IMR-90 (cell line): ENCODE data around the gene RFC2. TPM values are rescaled to one million over a fixed set of nuclear protein-coding genes. Genes with fewer than 3 reads are reported as not detected.
A peak's percentile ranks its signal among the peaks of the same experiment; 100 is the strongest.

ENCODE experiments used
- ATAC-seq: fragments of 200-7000 bp; cut with Tn5 transposase; 2 replicates; pipeline ENCODE4 v1.9.1; 2020; ENCODE audit warnings: low read depth, mild to moderate bottlenecking, moderate library complexity
- BruUV-seq: library from RNA; stranded (reverse); fragments of 400-500 nt; replicated peaks from 2 replicates; lab custom pipeline; 2021; lab: Mats Ljungman, UMichigan
- CTCF ChIA-PET: fragments of 300-600 bp; formaldehyde crosslinking; extraction: SDS; loops from one replicate; lab custom pipeline; 2021; ENCODE audit warnings: antibody characterized with exemption; lab: Yijun Ruan, JAX
- POLR2A ChIA-PET: fragments of 300-600 bp; sonication (Branson Sonifier 250); formaldehyde crosslinking; loops from one replicate; lab custom pipeline; 2022; ENCODE audit warnings: antibody characterized with exemption; ENCODE audit not compliant: unreplicated experiment; lab: Charles Lee
- DNase-seq: peaks from one replicate; pipeline ENCODE4 v3.0.0; 2013
- H2AFZ ChIP-seq: replicated peaks from 2 replicates; pipeline ENCODE3; 2013; ENCODE audit warnings: low read length, mild to moderate bottlenecking; ENCODE audit not compliant: poor library complexity
- H2AK5ac ChIP-seq: 2 replicates; pipeline ENCODE4 v1.6.1; 2013; ENCODE audit warnings: low read depth, low read length, inconsistent platforms
- H2AK9ac ChIP-seq: replicated peaks from 2 replicates; pipeline ENCODE3; 2013; ENCODE audit warnings: mild to moderate bottlenecking, low read depth, low read length, moderate library complexity; ENCODE audit not compliant: poor library complexity
- H2BK120ac ChIP-seq: 2 replicates; pipeline ENCODE4 v1.6.1; 2013; ENCODE audit warnings: low read depth, low read length, inconsistent platforms
- H2BK15ac ChIP-seq: 3 replicates; pipeline ENCODE4 v1.6.1; 2013; ENCODE audit warnings: low read depth, low read length, inconsistent platforms
- H2BK20ac ChIP-seq: 2 replicates; pipeline ENCODE4 v1.6.1; 2013; ENCODE audit warnings: low read depth, mild to moderate bottlenecking, inconsistent platforms, low read length, moderate library complexity
- H2BK5ac ChIP-seq: 2 replicates; pipeline ENCODE4 v1.6.1; 2013; ENCODE audit warnings: mild to moderate bottlenecking, low read depth, low read length, inconsistent platforms; ENCODE audit not compliant: poor library complexity, severe bottlenecking
- H3K14ac ChIP-seq: replicated peaks from 2 replicates; pipeline ENCODE4 v1.6.1; 2013; ENCODE audit warnings: low read depth, low read length, inconsistent platforms
- H3K18ac ChIP-seq: 2 replicates; pipeline ENCODE4 v1.6.1; 2013; ENCODE audit warnings: low read depth, low read length, control low read depth
- H3K23ac ChIP-seq: 2 replicates; pipeline ENCODE4 v1.6.1; 2013; ENCODE audit warnings: low read depth, low read length, inconsistent platforms
- H3K27ac ChIP-seq: 2 replicates; pipeline ENCODE4 v1.5.1; 2013; ENCODE audit warnings: mild to moderate bottlenecking, control low read depth, low read length; ENCODE audit not compliant: insufficient read depth
- H3K27me3 ChIP-seq: 2 replicates; pipeline ENCODE4 v1.6.1; 2013; ENCODE audit warnings: low read length; ENCODE audit not compliant: control insufficient read depth, insufficient read depth
- H3K36me3 ChIP-seq: 2 replicates; pipeline ENCODE4 v1.6.1; 2013; ENCODE audit warnings: low read length, mixed read lengths; ENCODE audit not compliant: control insufficient read depth, insufficient read depth
- H3K4ac ChIP-seq: 2 replicates; pipeline ENCODE4 v1.6.1; 2013; ENCODE audit warnings: low read depth, low read length, inconsistent platforms
- H3K4me1 ChIP-seq: 2 replicates; pipeline ENCODE4 v1.6.1; 2013; ENCODE audit warnings: low read length, mixed read lengths; ENCODE audit not compliant: control insufficient read depth, insufficient read depth
- H3K4me2 ChIP-seq: 2 replicates; pipeline ENCODE4 v1.6.1; 2013; ENCODE audit warnings: low read depth, mild to moderate bottlenecking, control low read depth, low read length, moderate library complexity
- H3K4me3 ChIP-seq: 2 replicates; pipeline ENCODE4 v1.5.1; 2013; ENCODE audit warnings: low read depth, mild to moderate bottlenecking, control low read depth, low read length, moderate library complexity; ENCODE audit not compliant: insufficient read depth
- H3K56ac ChIP-seq: 2 replicates; pipeline ENCODE4 v1.6.1; 2013; ENCODE audit warnings: low read length, inconsistent platforms; ENCODE audit not compliant: insufficient read depth; ENCODE audit errors: extremely low read depth
- H3K79me1 ChIP-seq, 2 experiments: 2 replicates each; pipeline ENCODE4 v1.6.1; 2013; ENCODE audit warnings: low read length in 2 of 2, inconsistent platforms in 1 of 2, low read depth in 1 of 2
- H3K9ac ChIP-seq: 2 replicates; pipeline ENCODE4 v1.6.1; 2013; ENCODE audit warnings: low read depth, low read length, control low read depth
- H3K9me1 ChIP-seq: 2 replicates; pipeline ENCODE4 v1.6.1; 2013; ENCODE audit warnings: low read length, inconsistent platforms; ENCODE audit not compliant: insufficient read depth
- H3K9me3 ChIP-seq: 2 replicates; pipeline ENCODE4 v1.6.1; 2013; ENCODE audit warnings: low read length; ENCODE audit not compliant: control insufficient read depth, insufficient read depth
- H4K20me1 ChIP-seq: 2 replicates; pipeline ENCODE4 v1.6.1; 2013; ENCODE audit warnings: low read length, inconsistent platforms; ENCODE audit not compliant: insufficient read depth
- H4K5ac ChIP-seq: 2 replicates; pipeline ENCODE4 v1.6.1; 2013; ENCODE audit warnings: mild to moderate bottlenecking, low read depth, low read length, control low read depth
- H4K8ac ChIP-seq, 2 experiments: 2 replicates each; pipeline ENCODE4 v1.6.1; 2013; ENCODE audit warnings: low read depth in 2 of 2, low read length in 2 of 2, control low read depth in 1 of 2, inconsistent platforms in 1 of 2
- H4K91ac ChIP-seq: 2 replicates; pipeline ENCODE4 v1.6.1; 2013; ENCODE audit warnings: low read depth, low read length, inconsistent platforms; ENCODE audit not compliant: insufficient read depth
- CEBPB ChIP-seq: IDR thresholded peaks from 2 replicates; pipeline ENCODE4 v1.6.1; 2012; ENCODE audit warnings: low read depth, low read length, improper control_type of control experiment
- FOS ChIP-seq: fragments of 150-350 bp; IDR thresholded peaks from 2 replicates; pipeline ENCODE4 v1.6.1; 2016; ENCODE audit warnings: low read depth, low read length
- MAFK ChIP-seq: IDR thresholded peaks from 2 replicates; pipeline ENCODE4 v1.6.1; 2012; ENCODE audit warnings: low read depth, low read length, improper control_type of control experiment
- MAZ ChIP-seq: IDR thresholded peaks from 2 replicates; pipeline ENCODE4 v1.6.1; 2012; ENCODE audit warnings: low read depth, mild to moderate bottlenecking, low read length, improper control_type of control experiment, moderate library complexity, borderline replicate concordance
- NFE2L2 ChIP-seq: fragments of 150-350 bp; IDR thresholded peaks from 2 replicates; pipeline ENCODE4 v1.6.1; 2016; ENCODE audit warnings: low read depth, mild to moderate bottlenecking, low read length
- POLR2A ChIP-seq: IDR thresholded peaks from 2 replicates; pipeline ENCODE4 v1.6.1; 2012; ENCODE audit warnings: mild to moderate bottlenecking, low read depth, low read length
- WGBS, 2 experiments: methylation state at CpG; one replicate each; pipeline versions ENCODE4 v1.1.5 to v1.1.7; 2013; ENCODE audit warnings: missing lambda C conversion rate in 2 of 2; ENCODE audit not compliant: insufficient read length in 1 of 2; ENCODE audit errors: extremely low coverage in 2 of 2; 5-methylcytosine and 5-hydroxymethylcytosine counted together
- dilution Hi-C: fragments of 300-500 bp; cut with HindIII; formaldehyde crosslinking; loops from one replicate; pipeline ENCODE4 v1.14.3; 2018; ENCODE audit warnings: low sequenced_read_pairs; ENCODE audit not compliant: unreplicated experiment
- in situ Hi-C: fragments of 300-500 bp; cut with MboI; formaldehyde crosslinking; loops from 3 replicates; pipeline ENCODE4 v1.14.3; 2019; ENCODE audit warnings: low sequenced_read_pairs, inconsistent platforms, mixed read lengths
- intact Hi-C: fragments of 100-400 bp; cut with micrococcal nuclease; formaldehyde crosslinking; loops from 2 replicates; pipeline ENCODE4 v1.10.0; 2022
- polyA plus RNA-seq, 3 experiments: library from polyadenylated mRNA; depleted of rRNA; stranded (reverse); fragments of >200 nt; gene quantifications; 2 replicates each; pipeline ENCODE4 v1.2.3, GENCODE V29; 2012; ENCODE audit warnings: low replicate concordance in 1 of 3
- total RNA-seq: library from RNA; depleted of rRNA; stranded (reverse); fragments of >200 nt; gene quantifications from 2 replicates; pipeline ENCODE4 v1.2.3, GENCODE V29; 2012
- TF ChIP-seq, protein P1 (sequence below): conservative IDR thresholded peaks from 2 replicates; pipeline ENCODE4 v1.5.1; 2012; ENCODE audit warnings: mild to moderate bottlenecking, low read depth, low read length, improper control_type of control experiment
- TF ChIP-seq, protein P2 (sequence below): fragments of 150-350 bp; IDR thresholded peaks from 2 replicates; pipeline ENCODE4 v1.6.1; 2016; ENCODE audit warnings: low read depth, mild to moderate bottlenecking, low read length, moderate library complexity, borderline replicate concordance
- TF ChIP-seq, protein P3 (sequence below): fragments of 150-350 bp; IDR thresholded peaks from 2 replicates; pipeline ENCODE4 v1.6.1; 2017; ENCODE audit warnings: mild to moderate bottlenecking, antibody characterized with exemption, low read length, low read depth

RFC2 gene
- total and polyA plus RNA-seq, 2 of the 4 experiments (the other 2 are of a cell fraction) = 25.2 to 37.8 TPM

DNA sequence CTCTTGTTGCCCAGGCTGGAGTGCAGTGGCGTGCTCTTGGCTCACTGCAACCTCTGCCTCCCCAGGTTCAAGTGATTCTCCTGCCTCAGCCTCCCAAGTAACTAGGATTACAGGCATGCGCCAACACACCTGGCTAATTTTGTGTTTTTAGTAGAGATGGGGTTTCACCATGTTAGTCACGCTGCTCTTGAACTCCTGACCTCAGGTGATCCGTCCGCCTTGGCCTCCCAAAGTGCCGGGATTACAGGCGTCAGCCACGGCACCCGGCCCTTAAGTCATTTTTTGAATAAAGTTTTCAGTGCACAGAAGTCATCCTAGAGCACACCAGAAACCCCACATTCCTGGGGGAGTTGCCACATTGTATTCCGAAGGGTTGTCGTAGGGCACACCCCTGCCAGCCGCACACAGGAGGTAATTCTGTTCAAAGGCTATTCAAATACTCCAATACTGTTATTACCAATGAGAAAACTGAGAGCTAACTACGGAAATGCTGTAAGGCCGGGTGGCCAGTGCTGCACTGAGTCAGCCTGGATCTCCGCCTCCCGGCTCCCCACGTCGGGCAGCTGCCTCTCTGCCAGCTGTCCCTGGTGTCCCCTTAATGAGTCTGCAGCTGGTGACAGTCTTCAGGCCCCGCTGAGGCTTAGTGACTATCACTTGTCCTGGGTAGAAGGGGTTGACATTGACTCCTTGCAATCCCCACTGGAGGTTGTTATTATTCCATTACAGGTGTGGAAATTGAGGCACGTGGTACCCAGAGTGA is 8.6 kb upstream of the RFC2 start:
- CTCF ChIA-PET = no interaction called here
- Histone ChIP-seq H3K27me3 (no peaks in the 10 kb centered on the region), H3K9me3 (no peaks in the 10 kb centered on the region), H3K36me3 (no peaks in the 10 kb centered on the region), H2AFZ (peak overlapping the region; percentile 46), H3K4me1 (0 out of 2 replicates have a peak, but pooled peaks cover 1% of the 10 kb centered on the region), H3K4me3 (no peak overlapping the region), H2AK5ac (peak overlapping the region; percentile 75), H2BK120ac (no peak overlapping the region), H3K56ac (no peak overlapping the region), H2BK5ac (no peak overlapping the region), H3K79me1 (no peaks in the 10 kb centered on the region), H4K8ac (no peak overlapping the region; a peak in 1 of 4 replicates), H3K18ac (no peak overlapping the region), H3K14ac (0 out of 2 replicates have a peak overlapping the region, but pooled peaks have one; percentile 4), H2BK20ac (no peak overlapping the region), H3K9ac (no peak overlapping the region), H2BK15ac (no peak overlapping the region), H4K20me1 (no peaks in the 10 kb centered on the region), H3K27ac (no peak overlapping the region), H3K4ac (no peak overlapping the region), H3K4me2 (no peak overlapping the region), H2AK9ac (no peak overlapping the region), H3K9me1 (peaks cover 4% of the 10 kb centered on the region; the same call in 1 of the 2 replicates), H4K91ac (no peak overlapping the region), H4K5ac (no peak overlapping the region), H3K23ac (no peak overlapping the region)
- DNase-seq (no peak), ATAC-seq (no peak)
- no CpG with 5 or more reads among the region's 20 CpGs for WGBS, 2 experiments
- POLR2A ChIA-PET = no interaction called here
- no TSS peak for BruUV-seq
- intact Hi-C loops = no loop called here
- dilution Hi-C loops = no loop called here
- in situ Hi-C loops = no loop called here
- TF ChIP-seq MAZ = no peak
- TF ChIP-seq, protein P1, sequence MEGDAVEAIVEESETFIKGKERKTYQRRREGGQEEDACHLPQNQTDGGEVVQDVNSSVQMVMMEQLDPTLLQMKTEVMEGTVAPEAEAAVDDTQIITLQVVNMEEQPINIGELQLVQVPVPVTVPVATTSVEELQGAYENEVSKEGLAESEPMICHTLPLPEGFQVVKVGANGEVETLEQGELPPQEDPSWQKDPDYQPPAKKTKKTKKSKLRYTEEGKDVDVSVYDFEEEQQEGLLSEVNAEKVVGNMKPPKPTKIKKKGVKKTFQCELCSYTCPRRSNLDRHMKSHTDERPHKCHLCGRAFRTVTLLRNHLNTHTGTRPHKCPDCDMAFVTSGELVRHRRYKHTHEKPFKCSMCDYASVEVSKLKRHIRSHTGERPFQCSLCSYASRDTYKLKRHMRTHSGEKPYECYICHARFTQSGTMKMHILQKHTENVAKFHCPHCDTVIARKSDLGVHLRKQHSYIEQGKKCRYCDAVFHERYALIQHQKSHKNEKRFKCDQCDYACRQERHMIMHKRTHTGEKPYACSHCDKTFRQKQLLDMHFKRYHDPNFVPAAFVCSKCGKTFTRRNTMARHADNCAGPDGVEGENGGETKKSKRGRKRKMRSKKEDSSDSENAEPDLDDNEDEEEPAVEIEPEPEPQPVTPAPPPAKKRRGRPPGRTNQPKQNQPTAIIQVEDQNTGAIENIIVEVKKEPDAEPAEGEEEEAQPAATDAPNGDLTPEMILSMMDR = no peak
- no peak for TF ChIP-seq NFE2L2
- TF ChIP-seq FOS = no peak
- TF ChIP-seq, protein P2, sequence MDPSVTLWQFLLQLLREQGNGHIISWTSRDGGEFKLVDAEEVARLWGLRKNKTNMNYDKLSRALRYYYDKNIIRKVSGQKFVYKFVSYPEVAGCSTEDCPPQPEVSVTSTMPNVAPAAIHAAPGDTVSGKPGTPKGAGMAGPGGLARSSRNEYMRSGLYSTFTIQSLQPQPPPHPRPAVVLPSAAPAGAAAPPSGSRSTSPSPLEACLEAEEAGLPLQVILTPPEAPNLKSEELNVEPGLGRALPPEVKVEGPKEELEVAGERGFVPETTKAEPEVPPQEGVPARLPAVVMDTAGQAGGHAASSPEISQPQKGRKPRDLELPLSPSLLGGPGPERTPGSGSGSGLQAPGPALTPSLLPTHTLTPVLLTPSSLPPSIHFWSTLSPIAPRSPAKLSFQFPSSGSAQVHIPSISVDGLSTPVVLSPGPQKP = no peak
- no peak for TF ChIP-seq CEBPB
- TF ChIP-seq, protein P3, sequence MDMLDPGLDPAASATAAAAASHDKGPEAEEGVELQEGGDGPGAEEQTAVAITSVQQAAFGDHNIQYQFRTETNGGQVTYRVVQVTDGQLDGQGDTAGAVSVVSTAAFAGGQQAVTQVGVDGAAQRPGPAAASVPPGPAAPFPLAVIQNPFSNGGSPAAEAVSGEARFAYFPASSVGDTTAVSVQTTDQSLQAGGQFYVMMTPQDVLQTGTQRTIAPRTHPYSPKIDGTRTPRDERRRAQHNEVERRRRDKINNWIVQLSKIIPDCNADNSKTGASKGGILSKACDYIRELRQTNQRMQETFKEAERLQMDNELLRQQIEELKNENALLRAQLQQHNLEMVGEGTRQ = no peak
- TF ChIP-seq MAFK = no peak
- TF ChIP-seq POLR2A = no peak
